HS-27A (cell line): Measurements from ENCODE around the gene CARMIL1.

ENCODE experiments used
- DNase-seq: peaks from one replicate; pipeline ENCODE4 v3.0.0-alpha.2; 2012; ENCODE audit warnings: low read depth, missing footprints

The CARMIL1 gene

DNA sequence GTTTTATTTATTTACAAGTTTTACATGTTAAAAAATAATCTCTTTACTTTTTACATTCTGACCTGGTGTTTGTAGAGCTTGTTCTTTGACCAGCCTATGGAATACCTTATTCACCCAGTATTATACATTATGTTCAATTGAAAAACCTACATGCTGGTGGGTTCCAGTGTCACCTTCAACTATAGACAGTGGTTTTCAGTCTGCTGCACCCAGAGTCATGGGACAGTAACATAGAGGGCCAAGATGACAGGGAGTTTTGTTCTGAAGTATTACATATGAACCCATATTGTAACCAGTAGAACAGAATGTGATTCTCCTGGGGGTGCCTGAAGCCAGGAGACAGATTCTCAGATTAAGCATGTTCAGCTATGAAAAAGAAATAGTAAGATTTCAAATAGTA, 233.4 kb downstream of the CARMIL1 start:
- no peak for DNase-seq

DNA sequence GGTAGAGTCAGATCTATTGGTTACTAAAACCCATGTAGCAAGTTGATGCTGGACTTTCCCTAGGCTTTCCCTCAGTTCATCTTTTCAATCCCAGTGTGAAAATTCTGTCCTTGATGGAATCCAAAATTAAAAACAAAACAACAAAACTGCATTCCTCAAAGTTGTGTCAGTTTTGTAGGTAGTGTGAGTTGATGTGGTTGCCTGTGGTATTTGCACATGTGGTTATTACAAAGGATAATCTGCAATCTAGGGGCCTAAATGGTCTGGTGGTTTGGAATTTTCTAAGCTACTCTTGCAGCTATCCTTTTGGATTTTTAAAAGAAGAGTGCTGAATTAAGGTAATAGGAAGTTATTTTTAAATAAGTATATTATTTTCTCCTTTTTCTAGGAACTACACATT, 240.7 kb downstream of the CARMIL1 start:
- no peak for DNase-seq

DNA sequence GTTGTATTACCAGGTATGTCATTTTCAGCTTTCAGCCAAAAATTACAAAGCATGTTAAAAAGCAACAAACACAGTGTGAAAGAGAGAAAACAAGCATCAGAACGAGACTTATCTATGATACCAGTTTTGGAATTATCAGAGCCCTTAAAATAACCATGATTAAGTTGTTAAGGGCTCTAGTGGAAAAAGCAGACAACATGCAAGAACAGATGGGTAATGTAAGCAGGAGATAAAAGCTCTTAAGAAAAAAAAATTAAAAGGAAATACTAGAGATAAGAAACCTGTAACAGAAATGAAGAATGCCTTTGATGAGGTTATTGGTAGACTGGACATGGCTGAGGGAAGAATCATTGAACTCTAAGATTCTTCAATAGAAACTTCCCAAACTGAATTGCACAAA, 245.4 kb downstream of the CARMIL1 start:
- DNase-seq: no peak

DNA sequence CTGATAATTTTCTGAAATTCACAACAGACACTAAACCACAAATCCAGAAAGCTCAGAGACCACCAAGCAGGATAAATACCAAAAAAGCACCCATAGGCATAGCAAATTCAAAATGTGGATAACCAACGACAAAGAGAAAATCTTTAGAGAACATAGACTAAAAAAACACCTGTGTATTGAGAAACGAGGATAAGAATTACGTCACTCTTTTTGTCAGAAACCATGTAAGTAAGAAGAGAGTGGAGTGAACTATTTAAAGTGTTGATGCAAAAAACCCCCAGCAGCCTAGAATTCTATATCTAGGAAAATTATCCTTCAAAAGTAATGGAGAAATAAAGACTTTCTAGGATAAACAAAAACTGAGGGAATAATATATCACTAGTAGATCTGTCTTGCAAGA, 245.9 kb downstream of the CARMIL1 start:
- no peak for DNase-seq

DNA sequence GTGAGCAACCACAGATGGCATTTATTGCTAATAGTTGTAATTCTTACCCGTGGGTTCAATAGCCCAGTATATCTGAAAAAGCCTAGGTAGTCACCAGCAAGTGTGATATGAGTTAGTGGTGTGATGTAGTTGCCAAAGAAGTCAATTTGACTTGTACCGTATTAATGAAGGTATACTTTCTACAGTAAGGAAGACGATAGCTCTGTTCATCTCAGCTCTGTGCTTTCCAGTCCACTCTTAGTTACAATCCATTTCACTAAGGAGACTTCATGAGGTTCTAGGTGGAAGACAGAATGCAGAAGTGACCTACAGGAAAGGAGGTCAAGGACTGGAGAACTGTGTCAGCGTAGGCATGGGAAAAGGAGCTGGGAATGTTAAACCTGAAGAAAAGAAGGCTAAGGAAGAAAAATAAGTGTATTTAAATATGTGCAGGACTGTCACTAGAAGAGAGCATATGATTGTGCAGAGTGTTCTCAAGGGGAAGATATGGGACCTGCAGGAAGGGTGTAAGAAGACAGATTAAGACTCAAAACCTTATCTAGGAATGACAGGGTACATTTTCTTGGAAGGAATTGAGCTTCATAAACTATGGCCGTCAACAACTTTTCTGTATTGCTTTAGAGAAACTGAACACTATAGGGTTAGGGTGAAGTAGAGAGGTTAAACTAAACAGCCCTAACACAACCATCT, 255.9 kb downstream of the CARMIL1 start:
- no peak for DNase-seq

DNA sequence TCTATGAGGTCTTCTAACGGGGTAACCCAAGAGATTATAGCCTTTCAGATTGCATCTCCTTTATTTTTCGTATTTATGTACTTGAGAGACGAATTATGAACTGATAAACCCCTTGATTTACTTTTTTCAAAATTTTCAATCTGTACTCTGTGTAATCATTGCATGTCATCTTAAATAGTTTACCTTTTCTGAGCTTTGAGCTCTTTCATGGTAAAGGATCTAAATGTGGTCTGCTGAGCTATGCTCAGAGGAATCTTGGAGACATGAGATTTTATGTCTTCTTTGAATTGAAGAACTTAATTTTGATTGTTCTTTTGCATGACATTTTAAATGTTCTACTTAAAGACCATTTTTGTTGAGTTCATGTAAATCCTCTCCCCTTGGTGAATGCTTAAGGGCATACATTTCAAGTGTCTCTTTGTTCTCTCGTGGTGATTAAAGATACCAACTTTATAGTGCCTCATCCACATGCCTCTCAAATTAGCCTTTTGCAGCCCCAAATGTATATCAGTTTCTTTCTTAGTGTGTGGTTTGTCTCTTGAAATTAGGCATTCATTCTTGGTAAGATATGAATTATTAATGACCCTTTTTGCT, 256.6 kb downstream of the CARMIL1 start:
- no peak for DNase-seq

DNA sequence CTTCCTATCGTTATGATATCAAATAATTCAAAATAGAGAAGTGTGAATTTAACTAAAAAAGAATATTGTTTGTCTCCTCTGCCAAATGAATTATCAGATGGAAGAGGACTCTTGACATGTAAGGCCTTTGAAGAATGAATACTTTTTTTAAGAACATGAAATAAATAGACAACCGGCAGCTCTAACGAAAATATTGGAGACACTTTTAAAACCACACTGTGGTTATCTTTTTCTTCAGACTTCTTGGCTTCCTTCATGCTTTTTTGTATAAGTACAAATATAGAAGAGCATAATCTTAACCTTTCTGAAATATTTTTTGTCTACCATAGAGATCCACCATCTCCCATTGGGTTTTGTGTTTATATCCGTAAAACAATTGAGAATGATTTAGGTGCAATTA, 257.6 kb downstream of the CARMIL1 start:
- DNase-seq: no peak

DNA sequence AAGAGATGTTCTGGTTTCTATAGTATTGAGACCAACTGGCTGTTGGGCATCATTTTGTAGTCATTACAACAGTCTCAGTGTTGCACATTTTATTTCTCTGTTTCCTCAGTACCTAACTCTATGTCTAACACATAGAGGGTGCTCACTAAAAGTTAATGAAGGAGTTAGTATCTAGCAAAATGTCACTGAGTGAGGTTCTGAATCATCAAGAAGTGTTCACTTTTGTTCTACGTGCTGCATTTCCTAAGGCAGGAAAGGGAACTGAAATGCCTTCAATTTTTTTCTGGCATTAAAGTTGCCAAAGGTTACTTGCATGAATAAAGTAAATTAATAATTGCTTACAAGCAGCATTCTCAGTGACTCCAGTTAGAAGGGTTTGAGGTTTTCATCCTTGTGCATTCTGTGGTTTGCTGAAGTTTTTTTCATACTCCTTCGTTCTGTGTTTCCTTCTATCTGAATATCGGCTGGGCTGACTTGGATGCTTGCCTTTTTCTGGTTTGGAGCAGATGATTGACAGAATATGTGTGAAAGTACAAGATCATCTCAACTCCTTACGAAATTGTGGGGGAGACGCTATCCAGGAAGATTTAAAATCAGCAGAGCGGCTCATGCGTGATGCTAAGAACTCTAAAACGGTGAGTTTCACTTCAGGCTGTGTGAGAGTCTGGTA, 258.3 kb downstream of the CARMIL1 start:
- no peak for DNase-seq

DNA sequence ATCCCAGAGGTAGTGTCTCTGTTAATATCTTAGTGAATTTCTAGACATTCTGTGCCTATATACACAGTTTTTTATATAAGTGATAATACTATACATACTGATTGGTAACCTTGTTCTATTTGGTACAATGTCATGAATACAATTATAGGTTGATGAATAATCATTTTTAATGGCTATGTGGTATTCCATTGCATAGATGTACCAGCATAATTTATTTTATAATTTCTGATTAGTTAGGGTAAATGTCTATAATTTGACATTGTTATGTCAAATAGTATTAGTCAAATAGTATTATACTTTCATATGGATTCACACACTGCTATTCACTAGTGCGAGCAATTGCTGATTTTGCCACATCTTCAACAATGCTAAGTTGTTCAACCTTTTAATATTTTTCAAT, 262.1 kb downstream of the CARMIL1 start:
- no peak for DNase-seq

DNA sequence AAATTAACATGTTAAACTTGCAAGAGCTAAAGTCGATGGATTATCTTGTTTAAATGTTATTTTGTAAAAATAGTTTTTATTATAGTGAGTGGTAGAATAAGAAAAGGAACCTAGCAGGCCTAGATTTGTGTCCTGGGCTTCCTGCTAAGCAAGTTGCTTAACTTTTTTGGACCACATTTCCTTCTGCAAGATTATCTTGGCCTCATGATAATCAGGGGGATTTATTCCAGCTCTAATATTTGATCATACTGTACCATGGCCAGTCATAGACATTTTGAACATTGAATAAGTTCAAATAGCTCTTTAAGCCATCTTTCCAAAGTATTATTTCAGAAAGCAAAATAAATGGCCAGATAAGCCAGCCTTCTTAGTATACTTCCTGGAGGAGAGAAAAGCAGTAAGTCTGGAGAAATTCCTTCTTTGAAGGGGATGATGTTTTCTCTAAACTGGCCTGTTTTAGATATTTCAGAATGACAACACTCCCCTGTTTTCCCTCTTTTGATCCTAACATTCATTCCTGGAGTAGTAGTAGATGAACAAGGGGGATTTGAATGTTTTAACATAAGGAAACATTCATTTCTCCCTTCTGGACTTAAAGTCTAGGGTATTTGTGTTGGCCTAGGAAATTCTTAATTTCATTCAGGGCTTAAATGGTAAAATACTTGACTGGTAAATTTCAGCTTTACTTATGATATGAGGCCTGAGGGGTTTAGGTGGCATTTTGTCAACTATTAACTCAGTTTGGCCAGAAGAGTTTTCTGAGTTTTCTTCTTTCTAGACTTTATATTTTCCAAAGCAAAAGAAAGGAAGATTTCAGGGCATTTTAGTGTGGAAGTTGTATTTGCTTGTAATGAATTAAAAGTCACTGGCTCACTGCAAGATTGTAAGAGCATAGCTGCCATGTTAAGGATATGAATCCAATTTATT, 264.1 kb downstream of the CARMIL1 start:
- no peak for DNase-seq

DNA sequence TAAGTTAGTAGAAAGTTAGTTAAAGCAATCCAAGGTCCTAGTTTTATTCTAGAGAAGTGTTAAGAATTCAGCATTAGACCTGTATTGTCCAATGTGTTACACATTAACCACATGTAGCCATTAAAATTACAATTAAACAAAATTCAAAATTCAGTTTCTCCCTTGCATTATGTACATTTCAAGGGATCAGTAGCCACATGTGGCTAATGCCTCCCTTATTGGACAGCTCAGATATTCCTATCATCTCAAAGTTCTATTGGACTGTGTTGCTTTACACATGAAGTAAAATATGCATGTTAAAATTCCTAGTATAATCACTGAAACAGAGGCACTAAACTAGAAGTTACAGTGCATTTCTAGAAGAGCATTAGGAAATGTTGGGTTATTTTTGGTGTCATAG, 265.7 kb downstream of the CARMIL1 start:
- no peak for DNase-seq

DNA sequence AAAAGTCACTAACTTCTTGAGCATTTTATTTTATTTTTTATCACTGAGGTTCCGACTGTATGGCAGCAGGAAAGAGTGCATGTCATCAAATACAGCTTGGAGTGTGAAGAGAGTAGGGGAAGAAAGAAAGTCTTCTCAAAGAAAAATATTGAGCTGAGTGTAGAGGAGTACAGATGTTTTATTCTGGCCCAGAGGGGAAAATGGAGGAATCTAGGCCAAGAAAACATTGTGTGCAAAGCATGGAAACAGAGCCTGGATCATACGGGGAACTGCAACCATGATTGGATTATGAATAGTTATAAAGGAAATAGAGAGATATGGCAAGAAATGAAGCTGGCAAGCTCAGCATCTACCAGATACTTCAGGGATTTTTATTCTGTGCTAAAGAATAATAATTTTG, 268.6 kb downstream of the CARMIL1 start:
- no peak for DNase-seq

DNA sequence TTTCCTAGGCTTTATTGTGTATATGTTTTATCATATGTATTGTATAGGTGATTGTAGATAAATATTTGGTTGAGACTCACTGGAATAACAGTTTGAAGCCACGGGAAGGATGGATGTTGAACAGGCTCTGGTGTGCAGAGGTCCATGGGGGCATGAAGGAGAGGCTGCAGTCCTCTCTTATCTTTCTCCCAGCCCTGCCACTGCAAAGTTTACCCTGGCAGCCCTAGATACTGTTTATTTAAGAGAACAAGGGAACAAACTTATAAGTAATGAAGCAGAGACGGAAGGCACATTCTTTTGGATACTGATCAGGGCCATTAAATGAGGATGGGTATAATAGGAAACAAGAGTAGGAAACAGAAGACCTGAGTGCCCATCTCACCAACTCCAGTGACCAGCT, 269.3 kb downstream of the CARMIL1 start:
- DNase-seq: no peak

DNA sequence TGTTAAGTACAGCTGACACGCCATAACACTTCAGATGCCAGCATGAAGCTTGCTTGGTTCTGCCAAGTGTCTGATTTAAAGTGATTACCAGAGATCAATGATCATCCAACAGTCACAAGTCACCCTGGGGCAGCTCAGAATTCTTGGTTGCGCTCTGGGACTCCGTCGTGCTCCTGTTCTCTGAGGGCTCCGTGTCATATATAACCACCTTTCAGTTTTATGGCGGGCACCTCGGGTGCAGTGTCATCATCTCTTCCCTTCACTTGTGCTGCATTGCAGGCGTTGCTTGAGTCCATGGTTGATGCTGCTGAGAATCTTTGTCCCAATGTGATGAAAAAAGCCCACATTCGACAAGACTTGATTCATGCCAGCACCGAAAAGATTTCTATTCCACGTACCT, 271.5 kb downstream of the CARMIL1 start:
- DNase-seq: no peak

DNA sequence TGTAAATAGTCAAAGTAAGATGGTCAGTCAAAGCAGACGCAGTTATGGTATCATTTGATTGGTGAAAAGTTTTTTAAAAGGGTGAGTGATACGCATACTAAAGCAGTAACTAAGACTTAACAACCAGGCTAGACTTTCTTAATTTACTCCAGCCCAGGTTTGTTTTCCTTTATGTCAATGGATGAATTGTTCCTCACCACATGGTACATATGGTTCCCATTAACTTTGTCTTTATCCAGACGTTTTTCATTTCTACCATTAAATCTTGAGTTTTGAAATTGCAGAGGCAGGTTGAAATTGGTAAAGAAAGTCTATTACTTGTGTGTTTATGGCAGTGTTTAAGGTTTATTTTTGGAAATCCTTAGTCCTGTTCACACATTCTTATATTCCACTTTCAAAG, 274.3 kb downstream of the CARMIL1 start:
- no peak for DNase-seq

DNA sequence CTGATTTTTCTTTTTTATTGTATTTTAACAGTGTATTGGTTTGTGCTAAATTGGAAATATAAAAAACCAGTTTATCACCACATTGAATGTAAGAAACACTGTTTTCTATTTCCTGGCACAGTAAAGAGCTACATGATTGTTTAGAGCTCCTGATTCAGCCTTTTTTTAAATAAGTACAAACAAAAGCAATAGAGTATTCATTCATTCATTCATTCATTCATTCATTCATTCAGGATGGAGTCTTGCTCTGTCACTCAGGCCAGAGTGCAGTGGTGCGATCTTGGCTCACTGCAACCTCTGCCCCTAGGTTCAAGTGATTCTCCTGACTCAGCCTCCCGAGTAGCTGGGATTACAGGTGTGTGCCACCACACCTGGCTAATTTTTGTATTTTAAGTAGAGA, 276.0 kb downstream of the CARMIL1 start:
- no peak for DNase-seq

DNA sequence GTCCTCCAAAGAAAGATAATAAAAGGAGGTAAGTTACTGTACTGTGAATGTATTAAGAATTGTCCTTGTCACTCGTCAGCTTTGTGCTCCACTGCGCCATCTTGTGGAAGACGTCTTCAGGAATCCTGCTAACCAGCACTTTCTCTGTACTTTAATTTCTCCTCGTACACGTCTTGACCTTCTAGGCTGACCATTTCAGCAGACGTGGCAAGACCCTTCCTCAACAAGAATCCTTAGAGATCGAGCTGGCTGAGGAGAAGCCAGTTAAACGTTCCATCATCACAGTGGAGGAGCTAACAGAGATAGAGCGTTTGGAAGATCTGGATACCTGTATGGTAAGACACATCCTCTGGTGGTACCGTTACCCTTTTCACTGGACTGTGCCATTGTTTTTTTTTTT, 277.3 kb downstream of the CARMIL1 start:
- DNase-seq: peak; percentile 47

DNA sequence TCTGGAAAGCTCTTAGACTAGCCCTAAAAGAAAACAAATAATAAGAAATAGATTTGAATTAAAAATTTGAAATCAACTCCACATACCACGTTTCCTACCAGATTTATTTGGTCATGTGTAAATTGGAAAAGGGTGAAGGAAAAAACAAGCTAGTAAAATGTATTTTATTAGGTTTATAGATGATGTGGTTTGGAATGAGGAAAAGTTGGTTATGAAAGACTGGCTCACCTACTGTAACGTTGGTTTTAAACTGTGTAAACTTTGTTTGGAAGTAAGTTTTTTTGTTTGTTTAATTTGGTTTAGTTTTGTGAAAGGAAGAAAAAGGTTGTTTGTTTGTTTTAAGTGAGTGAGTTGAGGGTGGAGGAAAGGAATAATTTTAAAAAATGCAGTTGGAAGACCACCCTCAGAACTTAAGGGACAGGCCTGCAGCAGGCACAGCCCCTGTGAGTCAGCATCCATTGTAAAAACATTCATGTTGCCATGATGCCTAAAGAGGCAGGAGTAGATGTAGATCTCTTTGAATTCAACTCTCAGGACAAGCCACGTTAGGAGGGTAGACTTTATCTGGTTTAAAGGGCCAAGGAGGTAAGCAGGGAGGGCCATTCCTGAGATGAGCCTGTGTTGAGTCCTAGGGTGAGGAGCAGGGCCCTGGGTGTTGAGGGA, 279.1 kb downstream of the CARMIL1 start:
- no peak for DNase-seq

DNA sequence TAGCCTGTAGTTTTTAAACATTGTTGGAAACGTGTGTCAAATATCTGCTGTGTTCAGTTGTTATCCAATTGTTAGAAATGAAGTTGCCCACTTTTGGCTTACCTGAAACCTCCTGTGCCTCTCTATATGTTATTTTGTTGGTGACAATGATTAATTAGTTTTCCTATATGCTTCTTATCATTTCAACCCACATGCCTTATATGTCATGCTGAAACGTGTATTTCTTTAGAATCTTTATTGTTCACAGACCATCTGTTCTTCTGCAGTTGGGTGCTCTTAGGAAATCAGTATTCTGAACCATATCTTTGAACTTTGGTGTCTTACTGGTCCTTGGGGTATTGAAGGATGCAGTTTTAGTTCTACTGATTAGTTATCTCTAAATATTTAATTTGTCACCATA, 281.7 kb downstream of the CARMIL1 start:
- no peak for DNase-seq

DNA sequence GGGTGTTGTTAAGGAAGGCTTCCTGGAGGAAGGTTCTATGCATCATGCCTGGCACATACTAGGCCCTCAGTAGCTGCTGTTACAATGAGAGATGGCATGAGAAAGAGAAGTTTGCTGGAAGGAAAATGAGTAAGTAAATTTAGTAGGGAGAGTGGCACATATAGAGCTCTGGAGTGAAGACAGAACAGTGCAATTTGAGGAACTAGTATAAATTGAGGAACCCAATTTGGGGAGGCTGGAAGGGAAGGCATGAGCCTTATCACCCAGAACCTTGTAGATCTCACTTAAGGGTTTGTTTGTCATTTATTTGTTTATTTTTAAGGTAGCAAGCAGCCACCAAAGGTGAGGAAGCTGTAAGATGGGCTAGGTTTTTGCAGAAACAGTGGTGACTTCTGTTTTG, 285.8 kb downstream of the CARMIL1 start:
- DNase-seq: no peak

DNA sequence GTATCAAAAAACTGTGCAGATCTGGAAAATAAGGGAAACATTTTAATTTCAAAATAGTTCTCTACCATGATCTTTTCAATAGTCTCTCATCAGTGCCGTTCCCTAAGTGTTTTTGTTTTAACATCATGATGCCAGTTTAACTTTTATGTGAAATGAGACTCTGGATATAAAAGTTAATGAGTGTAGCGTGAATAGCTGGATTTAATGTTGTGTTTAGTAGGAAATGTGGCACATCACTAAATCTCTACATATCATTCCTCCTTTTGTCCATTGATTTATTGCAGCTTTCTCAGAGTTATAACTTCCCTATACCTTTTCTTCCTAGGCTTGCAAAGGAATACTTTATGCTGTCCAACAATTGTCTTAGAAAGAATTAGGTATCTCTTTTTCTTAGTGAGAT, 291.4 kb downstream of the CARMIL1 start:
- DNase-seq: no peak

DNA sequence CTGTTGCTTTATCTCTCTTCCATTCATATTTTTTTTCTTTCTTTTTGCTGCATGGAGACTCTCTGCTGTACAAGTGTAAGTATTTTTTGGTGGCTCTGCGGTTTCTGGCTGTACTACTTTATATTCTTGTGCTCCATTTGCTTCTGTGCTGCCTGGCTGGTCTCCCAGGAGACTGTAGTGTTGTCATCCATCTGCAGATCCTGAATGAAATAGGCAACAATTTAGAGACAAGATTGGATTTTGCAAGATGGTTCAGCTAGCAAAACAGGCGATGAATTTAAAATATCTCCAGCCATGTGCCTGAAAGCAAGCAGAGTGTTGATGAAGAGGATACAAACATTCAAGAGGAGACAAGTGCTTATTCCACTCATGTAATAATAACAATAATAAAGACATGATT, 297.7 kb downstream of the CARMIL1 start:
- no peak for DNase-seq
